ENCODE measurements around the gene TANC2. TPM values are rescaled to one million over a fixed set of nuclear protein-coding genes. Genes with fewer than 3 reads are reported as not detected.

TANC2 gene
- total RNA-seq, 2 experiments from 2014 or later: 4.2 to 5.8 TPM

DNA sequence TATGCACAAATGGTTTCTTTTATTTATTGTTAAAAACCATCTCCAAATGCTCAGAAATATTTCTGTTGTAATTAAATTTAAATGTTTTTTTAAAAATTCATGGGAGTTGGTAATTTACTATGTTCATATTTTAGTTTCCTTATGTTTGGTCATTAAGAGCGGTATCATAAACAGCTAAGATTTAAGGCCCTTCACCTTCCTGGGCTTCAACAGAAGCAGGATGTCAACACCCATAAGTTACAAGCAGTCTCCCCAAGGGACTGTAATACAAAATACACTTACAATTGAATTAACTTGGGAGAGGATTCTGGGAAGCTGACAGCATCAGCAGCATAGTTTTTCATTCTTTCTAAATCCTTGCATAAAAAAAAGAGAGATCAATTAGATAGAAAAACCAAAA, 30.9 kb upstream of the TANC2 start:
- H3K4me1 Mint-ChIP-seq (ENCODE audit: low read depth): no peaks in the 10 kb centered on the region
- H3K27ac Mint-ChIP-seq: no peak overlapping the region
- H3K9me3 Mint-ChIP-seq: peaks cover 2% of the 10 kb centered on the region
- intact Hi-C loops (cut with micrococcal nuclease): no loop called here
- ChIA-PET POLR2A (no interaction called here), CTCF (no interaction called here)
- no peak overlapping the region for H3K4me3 Mint-ChIP-seq
- DNase-seq: no peak
- H3K36me3 Mint-ChIP-seq: no peaks in the 10 kb centered on the region
- peaks cover 32% of the 10 kb centered on the region for H3K27me3 Mint-ChIP-seq

GRCh38 chr17:62935523-62935922, 30.5 kb upstream of the TANC2 start:
- ChIA-PET POLR2A (no interaction called here), CTCF (no interaction called here)
- Mint-ChIP-seq H3K9me3 (peaks cover 2% of the 10 kb centered on the region), H3K4me1 (ENCODE audit: low read depth) (no peaks in the 10 kb centered on the region), H3K36me3 (no peaks in the 10 kb centered on the region), H3K27ac (no peak overlapping the region), H3K27me3 (peaks cover 32% of the 10 kb centered on the region), H3K4me3 (no peak overlapping the region)
- intact Hi-C loops (cut with micrococcal nuclease): no loop called here
- DNase-seq: no peak

DNA sequence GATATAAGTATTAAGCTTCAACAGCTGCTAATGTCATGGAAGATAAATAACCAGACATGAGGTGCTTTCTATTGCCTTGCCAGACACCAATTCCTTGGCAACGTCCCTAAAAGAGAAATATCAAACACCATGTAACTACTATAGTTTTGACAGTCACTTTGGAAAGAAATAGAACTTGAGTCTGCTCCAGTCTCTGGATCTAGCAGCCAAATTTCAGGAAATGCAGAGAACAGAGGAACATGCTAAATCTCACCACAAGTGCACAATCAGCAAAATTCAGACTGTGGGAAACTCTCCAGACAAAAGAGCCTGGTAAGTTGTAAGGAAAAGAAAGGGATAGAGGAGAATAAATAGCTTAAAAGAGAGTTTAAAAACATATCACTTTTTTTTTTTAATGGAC, 28.4 kb upstream of the TANC2 start:
- DNase-seq: no peak
- CTCF ChIA-PET: no interaction called here
- Mint-ChIP-seq H3K27me3 (peaks cover 30% of the 10 kb centered on the region), H3K36me3 (peaks cover 6% of the 10 kb centered on the region), H3K4me1 (ENCODE audit: low read depth) (no peaks in the 10 kb centered on the region), H3K9me3 (peaks cover 14% of the 10 kb centered on the region), H3K27ac (no peak overlapping the region), H3K4me3 (no peak overlapping the region)
- POLR2A ChIA-PET: interaction anchor here (0.6 to 1.0 kb wide), 2 partner anchors 20 to 1693 kb away, joined by 3 read pairs; no protein-coding TSS in a partner anchor
- intact Hi-C loops (cut with micrococcal nuclease): no loop called here

GRCh38 chr17:62941358-62941991, 24.6 kb upstream of the TANC2 start:
- H3K9me3 Mint-ChIP-seq: peaks cover 14% of the 10 kb centered on the region
- ChIA-PET CTCF (no interaction called here), POLR2A (no interaction called here)
- H3K27me3 Mint-ChIP-seq: peaks cover 19% of the 10 kb centered on the region
- H3K4me3 Mint-ChIP-seq: no peak overlapping the region
- no peaks in the 10 kb centered on the region for H3K4me1 Mint-ChIP-seq (ENCODE audit: low read depth)
- intact Hi-C loops (cut with micrococcal nuclease): no loop called here
- H3K36me3 Mint-ChIP-seq: peaks cover 6% of the 10 kb centered on the region
- no peak for DNase-seq
- H3K27ac Mint-ChIP-seq: no peak overlapping the region

GRCh38 chr17:62948370-62948769, 17.7 kb upstream of the TANC2 start:
- intact Hi-C loops (cut with micrococcal nuclease): no loop called here
- Mint-ChIP-seq H3K27ac (no peak overlapping the region), H3K36me3 (no peaks in the 10 kb centered on the region), H3K4me3 (no peak overlapping the region), H3K9me3 (no peaks in the 10 kb centered on the region), H3K4me1 (ENCODE audit: low read depth) (no peaks in the 10 kb centered on the region), H3K27me3 (peaks cover 11% of the 10 kb centered on the region)
- no peak for DNase-seq
- ChIA-PET POLR2A (no interaction called here), CTCF (no interaction called here)

DNA sequence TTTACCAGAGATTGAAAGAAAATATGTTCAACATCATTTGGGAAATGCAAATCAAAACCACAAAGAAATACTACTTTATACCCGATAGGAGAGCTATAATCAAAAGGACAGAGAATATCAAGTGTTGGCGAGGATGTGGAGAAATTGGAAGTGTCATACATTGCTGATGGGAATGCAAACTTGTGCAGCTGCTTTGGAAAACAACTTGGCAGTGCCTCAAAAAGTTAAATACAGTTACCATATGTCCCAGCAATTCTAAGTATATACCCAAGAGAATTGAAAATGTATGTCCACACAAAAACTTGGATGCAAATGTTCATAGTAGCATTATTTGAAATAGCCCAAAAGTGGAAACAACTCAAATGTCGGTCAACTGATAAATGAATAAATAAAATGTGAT, 17.0 kb upstream of the TANC2 start:
- ChIA-PET POLR2A (no interaction called here), CTCF (no interaction called here)
- no peaks in the 10 kb centered on the region for H3K4me1 Mint-ChIP-seq (ENCODE audit: low read depth)
- no peaks in the 10 kb centered on the region for H3K9me3 Mint-ChIP-seq
- H3K27me3 Mint-ChIP-seq: peaks cover 11% of the 10 kb centered on the region
- no peak overlapping the region for H3K4me3 Mint-ChIP-seq
- intact Hi-C loops (cut with micrococcal nuclease): no loop called here
- H3K36me3 Mint-ChIP-seq: no peaks in the 10 kb centered on the region
- no peak overlapping the region for H3K27ac Mint-ChIP-seq
- no peak for DNase-seq

- POLR2A ChIA-PET: no interaction called here
- H3K9me3 Mint-ChIP-seq: no peaks in the 10 kb centered on the region
- peaks cover 9% of the 10 kb centered on the region for H3K27me3 Mint-ChIP-seq
- H3K4me3 Mint-ChIP-seq: no peak overlapping the region
- intact Hi-C loops (cut with micrococcal nuclease): no loop called here
- CTCF ChIA-PET: interaction anchor here (1.0 kb wide), 1 partner anchor 28 kb away, joined by 3 read pairs; no protein-coding TSS in a partner anchor
- H3K4me1 Mint-ChIP-seq (ENCODE audit: low read depth): no peaks in the 10 kb centered on the region
- no peak overlapping the region for H3K27ac Mint-ChIP-seq
- DNase-seq: no peak
- H3K36me3 Mint-ChIP-seq: no peaks in the 10 kb centered on the region
Measured at GRCh38 chr17:62950067-62950466, 16.0 kb upstream of the TANC2 start.

DNA sequence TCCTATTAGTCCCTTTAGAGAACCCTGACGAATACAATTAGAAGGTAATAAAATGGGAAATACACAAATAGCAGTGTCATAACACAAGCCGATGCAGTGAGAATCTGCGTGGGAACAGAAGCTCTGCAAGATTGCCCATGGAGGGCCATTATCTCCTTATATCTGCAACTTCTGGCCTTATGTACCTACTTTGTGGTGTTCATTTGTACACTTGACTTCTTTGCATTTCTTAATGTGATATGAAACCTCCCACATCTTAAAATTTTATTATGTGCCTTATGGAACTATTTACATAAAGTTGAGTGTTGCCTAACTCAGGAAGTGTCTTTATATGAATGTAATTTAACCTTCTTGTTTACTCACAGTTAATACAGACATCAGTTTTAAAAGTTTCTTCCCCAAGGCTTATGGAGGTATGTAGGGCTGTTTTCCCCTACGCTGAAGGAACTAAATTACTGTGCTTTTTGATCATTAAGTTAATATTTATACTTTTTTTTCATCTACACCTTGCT, 10.1 kb upstream of the TANC2 start:
- CTCF ChIA-PET: no interaction called here
- H3K27ac Mint-ChIP-seq: no peak overlapping the region

DNA sequence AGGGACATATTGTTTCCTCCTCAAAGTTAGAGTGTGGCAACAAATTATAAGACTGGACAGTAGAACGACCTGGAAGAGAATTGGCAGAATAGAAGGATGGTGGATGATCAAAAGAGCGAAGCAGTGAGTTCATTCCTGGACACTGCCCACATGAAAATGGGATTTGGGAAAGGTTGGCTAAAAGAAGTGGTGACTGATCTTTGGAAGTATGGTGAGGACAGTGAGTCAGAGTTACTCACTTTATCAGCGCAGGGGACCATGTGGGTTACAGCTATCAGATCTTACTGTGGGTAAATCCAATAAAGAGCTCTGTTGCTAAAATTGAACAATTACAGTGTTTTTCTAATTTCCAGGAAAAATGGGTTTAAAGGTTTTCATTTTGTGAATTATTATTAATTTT, 2.7 kb upstream of the TANC2 start:
- no peak overlapping the region for H3K27ac Mint-ChIP-seq
- ChIA-PET POLR2A (no interaction called here), CTCF (no interaction called here)
- no peak for DNase-seq
- H3K36me3 Mint-ChIP-seq: no peaks in the 10 kb centered on the region
- no peaks in the 10 kb centered on the region for H3K9me3 Mint-ChIP-seq
- intact Hi-C loops (cut with micrococcal nuclease): loop anchor here (10.0 kb wide), 1 partner anchor 662 kb away; the partner anchor contains the start of gene MAP3K3
- H3K27me3 Mint-ChIP-seq: peaks cover 34% of the 10 kb centered on the region
- H3K4me3 Mint-ChIP-seq: no peak overlapping the region
- H3K4me1 Mint-ChIP-seq (ENCODE audit: low read depth): peaks cover 21% of the 10 kb centered on the region

More for the DNA sequence above, 10.1 kb upstream of the TANC2 start:
- no peaks in the 10 kb centered on the region for H3K36me3 Mint-ChIP-seq
- peaks cover 15% of the 10 kb centered on the region for H3K27me3 Mint-ChIP-seq
- POLR2A ChIA-PET: no interaction called here
- no peak for DNase-seq
- intact Hi-C loops (cut with micrococcal nuclease): no loop called here
- H3K4me1 Mint-ChIP-seq (ENCODE audit: low read depth): no peaks in the 10 kb centered on the region
- no peaks in the 10 kb centered on the region for H3K9me3 Mint-ChIP-seq
- H3K4me3 Mint-ChIP-seq: no peak overlapping the region

GRCh38 chr17:62964506-62964905, 1.5 kb upstream of the TANC2 start:
- H3K36me3 Mint-ChIP-seq: no peaks in the 10 kb centered on the region
- peaks cover 35% of the 10 kb centered on the region for H3K27me3 Mint-ChIP-seq
- POLR2A ChIA-PET: interaction anchor here (0.6 to 1.3 kb wide), 2 partner anchors 48 to 240 kb away, joined by 4 to 5 read pairs; no protein-coding TSS in a partner anchor
- peaks cover 28% of the 10 kb centered on the region for H3K4me1 Mint-ChIP-seq (ENCODE audit: low read depth)
- H3K27ac Mint-ChIP-seq: no peak overlapping the region
- intact Hi-C loops (cut with micrococcal nuclease): loop anchor here (10.0 kb wide), 1 partner anchor 660 kb away; the partner anchor contains the start of gene MAP3K3
- H3K9me3 Mint-ChIP-seq: no peaks in the 10 kb centered on the region
- no peak overlapping the region for H3K4me3 Mint-ChIP-seq
- no peak for DNase-seq
- CTCF ChIA-PET: interaction anchor here (1.2 to 2.0 kb wide), 2 partner anchors 240 to 412 kb away, joined by 4 to 8 read pairs; no protein-coding TSS in a partner anchor

GRCh38 chr17:62965174-62965685, 805 bp upstream of the TANC2 start:
- Mint-ChIP-seq H3K4me3 (peak overlapping the region; percentile 84), H3K9me3 (no peaks in the 10 kb centered on the region), H3K4me1 (ENCODE audit: low read depth) (peaks cover 28% of the 10 kb centered on the region), H3K36me3 (no peaks in the 10 kb centered on the region), H3K27ac (peak overlapping the region; percentile 86), H3K27me3 (peaks cover 32% of the 10 kb centered on the region)
- intact Hi-C loops (cut with micrococcal nuclease): loop anchor here (1.0 to 10.0 kb wide), 6 partner anchors 73 to 660 kb away; partner anchors contain the start of genes MAP3K3 and METTL2A
- CTCF ChIA-PET: interaction anchor here (0.6 to 2.0 kb wide), 5 partner anchors 11 to 412 kb away, joined by 3 to 8 read pairs (median 4); no protein-coding TSS in a partner anchor
- peak; percentile 78 for DNase-seq
- POLR2A ChIA-PET: interaction anchor here (1.3 kb wide), 1 partner anchor 241 kb away, joined by 4 read pairs; no protein-coding TSS in a partner anchor

DNA sequence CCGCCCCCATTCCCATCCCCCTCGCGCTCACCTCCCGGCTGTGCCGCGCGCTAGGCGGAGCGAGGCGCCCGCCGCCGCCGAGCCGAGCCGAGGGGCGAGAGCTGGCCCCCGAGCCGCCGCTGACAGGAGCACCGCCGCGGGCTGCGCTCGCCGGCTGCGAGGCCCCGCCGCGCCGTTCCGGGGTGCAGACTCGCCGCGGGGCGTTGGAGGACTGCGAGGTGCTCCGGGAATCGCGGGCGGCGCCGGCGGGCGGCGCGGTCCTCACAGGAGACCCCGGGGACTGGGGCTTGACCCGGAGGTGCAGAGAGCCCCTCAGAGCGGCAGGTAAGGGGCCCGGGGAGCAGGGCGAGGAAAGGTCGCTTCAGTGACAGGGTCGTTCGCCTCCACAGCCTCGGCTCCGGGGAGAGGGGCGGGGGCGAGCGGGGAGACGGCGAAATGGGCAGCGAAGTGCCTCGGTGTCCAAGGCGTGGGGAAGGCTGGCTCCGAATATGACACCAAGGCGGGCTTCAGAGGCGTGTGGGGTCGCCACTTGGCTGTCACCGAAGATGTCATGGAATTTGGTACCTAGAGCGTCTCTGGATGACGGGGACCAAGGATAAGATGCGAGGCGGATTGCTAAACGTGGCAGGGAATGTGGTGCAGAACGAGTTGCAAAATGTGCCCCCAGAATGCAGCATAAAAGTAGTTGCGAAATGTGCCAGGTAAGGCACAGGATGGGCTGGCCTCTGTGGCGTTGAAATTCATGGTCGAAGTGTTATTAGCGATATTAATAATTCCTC, 580 bp downstream of the TANC2 start:
- H3K36me3 Mint-ChIP-seq: no peaks in the 10 kb centered on the region
- intact Hi-C loops (cut with micrococcal nuclease): loop anchor here (5.0 to 10.0 kb wide), 3 partner anchors 74 to 658 kb away; partner anchors contain the start of genes MAP3K3 and METTL2A
- CTCF ChIA-PET: interaction anchor here (0.6 to 2.0 kb wide), 3 partner anchors 242 to 295 kb away, joined by 3 to 8 read pairs (median 3); no protein-coding TSS in a partner anchor
- H3K4me3 Mint-ChIP-seq: peak overlapping the region; percentile 75
- POLR2A ChIA-PET: no interaction called here
- peaks cover 26% of the 10 kb centered on the region for H3K27me3 Mint-ChIP-seq
- no peaks in the 10 kb centered on the region for H3K9me3 Mint-ChIP-seq
- H3K27ac Mint-ChIP-seq: no peak overlapping the region
- no peak for DNase-seq
- H3K4me1 Mint-ChIP-seq (ENCODE audit: low read depth): peaks cover 28% of the 10 kb centered on the region
